Stimulated activated CD4-positive, alpha-beta T cell treated with anti-CD3 and anti-CD28 coated beads, Interleukin-2, amount 100 ng/mL, for 4 hours (primary cell): ENCODE measurements around the gene MKS1.

Source experiments
- DNase-seq: peaks from one replicate; pipeline ENCODE4 v3.0.0-alpha.2; 2020; ENCODE audit warnings: low read depth

Gene MKS1

GRCh38 chr17:58200024-58200633, 18.9 kb downstream of the MKS1 start:
- peak; percentile 36 for DNase-seq

DNA sequence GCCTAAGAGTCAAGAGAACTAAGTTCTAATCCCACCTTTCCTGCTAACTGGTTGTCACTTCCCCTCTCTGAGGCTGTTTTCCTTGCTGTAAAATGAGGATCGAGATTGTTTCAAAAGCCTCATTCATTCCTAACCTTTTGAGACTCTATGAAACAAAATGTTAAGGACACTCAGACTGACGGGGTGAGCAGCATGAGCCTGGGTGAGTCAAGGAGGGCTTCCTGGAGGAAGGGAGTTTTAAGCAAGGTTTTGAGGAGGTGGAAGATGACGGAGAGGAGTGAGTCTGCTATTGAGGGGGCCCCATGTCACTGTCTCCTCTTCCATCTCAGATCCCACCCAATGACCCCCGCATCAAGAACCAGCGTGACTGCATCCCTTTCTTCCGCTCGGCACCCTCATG, 22.4 kb downstream of the MKS1 start:
- no peak for DNase-seq

GRCh38 chr17:58195518-58196123, 23.4 kb downstream of the MKS1 start:
- DNase-seq = no peak

DNA sequence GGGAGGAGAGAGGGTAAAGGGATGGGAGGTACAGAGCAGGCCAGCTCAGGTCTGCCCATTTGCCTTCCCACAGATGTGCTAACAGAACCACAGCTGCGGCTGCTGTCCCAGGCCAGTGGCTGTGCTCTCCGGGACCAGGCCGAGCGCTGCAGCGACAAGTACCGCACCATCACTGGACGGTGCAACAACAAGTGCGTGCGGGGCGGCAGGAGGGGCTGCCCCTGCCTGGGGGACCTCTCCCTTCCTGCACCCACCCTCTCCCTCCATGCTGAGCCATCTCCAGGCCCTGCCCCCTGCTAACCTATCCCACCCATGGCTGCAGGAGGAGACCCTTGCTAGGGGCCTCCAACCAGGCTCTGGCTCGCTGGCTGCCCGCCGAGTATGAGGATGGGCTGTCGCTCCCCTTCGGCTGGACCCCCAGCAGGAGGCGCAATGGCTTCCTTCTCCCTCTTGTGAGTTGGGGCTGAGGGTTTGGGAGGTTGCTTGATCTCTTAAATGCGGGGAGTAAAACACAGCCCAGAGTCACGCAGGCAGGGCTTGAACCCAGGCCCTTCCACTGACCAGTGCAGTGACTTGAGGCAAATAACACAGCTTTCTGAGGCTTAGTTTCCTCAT, 25.3 kb downstream of the MKS1 start:
- no peak for DNase-seq

- DNase-seq = no peak
Measured at GRCh38 chr17:58192612-58193011, 26.4 kb downstream of the MKS1 start, which contains the start of gene EPX. TSS of gene EPX (plus strand) at chr17:58192726. CDS start at chr17:58192847, 121 bp downstream.

GRCh38 chr17:58191241-58191896, 27.7 kb downstream of the MKS1 start:
- DNase-seq = no peak

- DNase-seq = no peak
Measured at GRCh38 chr17:58189436-58190146, 29.5 kb downstream of the MKS1 start.

DNA sequence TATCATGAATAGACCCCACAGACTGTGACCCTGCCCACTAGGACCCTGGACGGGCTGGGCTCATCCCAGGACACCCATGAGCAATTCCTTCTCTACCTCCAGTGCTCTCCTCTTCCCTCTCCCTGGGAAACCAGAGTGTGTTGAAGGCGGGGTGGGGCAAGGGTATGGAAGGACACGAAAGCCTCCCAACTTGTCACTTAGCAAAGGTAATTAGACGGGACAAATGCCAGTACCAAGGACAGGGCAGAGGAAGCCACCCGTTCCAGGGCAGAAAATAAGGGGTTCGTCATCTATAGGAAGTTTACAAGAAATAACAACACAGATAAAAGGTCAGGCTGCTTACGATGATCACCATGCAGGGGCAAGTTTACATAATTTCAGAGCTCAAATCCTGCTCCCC, 31.4 kb downstream of the MKS1 start:
- no peak for DNase-seq

DNA sequence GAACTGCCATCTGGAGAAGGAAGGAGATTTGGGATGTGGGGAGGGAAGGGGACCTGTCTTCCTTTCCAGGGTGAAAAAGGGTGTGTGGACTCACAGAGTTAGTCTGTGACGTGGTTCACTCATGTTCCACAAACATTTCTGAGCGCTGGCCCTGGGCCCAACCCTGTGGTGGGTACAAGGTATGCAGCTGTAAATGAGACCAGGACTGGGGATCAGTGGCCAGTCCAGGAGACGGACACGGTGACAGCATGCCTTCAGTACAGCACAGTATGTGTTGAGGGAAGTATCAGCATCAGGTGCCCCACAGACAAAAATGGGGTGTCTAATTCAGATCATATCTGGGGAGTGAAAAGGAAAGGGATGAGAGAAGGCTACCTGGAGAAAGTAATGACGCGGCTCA, 32.0 kb downstream of the MKS1 start:
- DNase-seq = no peak

DNA sequence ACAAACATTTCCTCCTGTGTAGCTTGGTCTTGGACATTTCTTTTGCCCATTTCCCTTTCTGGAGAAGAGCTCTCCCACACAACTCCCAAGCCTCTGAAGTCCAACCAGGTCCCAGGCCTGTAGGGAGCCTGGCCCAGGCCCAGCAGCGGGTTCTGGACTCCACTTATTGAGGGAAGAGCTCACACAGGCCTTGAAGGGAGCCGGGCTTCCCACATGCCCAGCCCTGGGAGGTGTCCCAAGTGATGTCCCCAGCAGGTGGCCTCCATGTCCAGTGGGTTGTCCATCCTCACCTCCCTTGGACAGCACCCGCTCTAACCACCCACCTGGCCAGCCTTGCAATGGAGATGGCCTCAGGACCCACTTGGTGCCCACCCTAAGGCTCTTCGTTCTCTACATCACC, 32.5 kb downstream of the MKS1 start:
- DNase-seq = no peak

DNA sequence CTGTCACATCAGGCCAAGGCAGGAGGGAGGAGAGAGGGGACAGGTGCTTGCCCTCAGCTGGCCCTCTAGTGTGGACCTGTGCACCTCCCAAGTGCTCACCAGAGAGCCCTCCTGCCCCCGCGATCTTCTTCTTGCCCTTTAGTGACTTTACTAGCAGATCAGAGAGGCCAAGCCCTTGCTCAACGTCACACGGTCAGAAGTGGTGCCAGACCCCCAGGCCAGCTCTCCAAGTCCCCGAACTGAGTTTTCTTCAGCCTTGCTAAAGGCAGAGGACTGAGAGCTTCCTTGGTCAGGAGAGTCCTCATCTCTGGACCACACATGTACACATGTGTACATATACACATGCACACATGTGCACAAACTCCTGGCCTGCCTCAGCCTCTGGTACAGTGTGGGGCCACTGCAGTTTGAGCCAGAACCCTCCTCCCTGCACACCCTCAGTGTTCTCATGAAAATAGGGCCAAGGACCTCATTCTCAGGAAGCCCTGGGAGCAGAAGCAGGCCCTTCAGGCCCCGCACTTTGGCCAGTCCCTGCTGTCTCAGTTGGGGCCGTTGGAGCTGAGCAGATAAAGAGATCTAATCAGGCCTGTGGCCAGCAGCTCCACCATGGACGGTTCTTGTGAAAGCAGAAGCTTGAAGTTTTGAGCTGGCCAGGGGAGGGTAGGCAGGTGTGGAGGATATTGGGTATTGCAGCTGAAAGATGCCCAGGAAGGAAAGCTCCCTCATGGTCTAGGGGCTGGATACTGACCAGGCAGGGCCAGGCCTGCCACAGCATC, 33.9 kb downstream of the MKS1 start:
- DNase-seq = no peak

- no peak for DNase-seq
Measured at GRCh38 chr17:58184308-58184985, 34.6 kb downstream of the MKS1 start.

DNA sequence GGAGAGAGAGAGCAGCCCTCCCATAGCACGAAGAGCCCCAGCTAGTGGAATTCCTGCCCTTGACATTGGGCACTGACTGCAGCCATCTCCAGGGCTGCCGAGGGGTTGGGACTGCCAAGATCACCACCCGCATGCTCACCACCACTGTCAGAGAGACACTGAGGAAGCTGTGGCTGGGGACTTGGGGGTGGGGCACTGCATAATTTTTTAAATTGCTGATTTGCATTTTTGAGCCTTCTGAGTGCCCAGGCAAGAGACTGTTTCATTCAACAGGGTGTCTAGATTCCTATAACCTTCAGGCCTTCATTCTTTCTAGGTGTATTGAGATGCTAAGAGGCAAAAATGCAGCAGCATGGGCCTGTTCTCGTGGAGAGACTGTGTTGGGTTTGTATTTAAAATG, 35.5 kb downstream of the MKS1 start:
- DNase-seq = no peak

DNA sequence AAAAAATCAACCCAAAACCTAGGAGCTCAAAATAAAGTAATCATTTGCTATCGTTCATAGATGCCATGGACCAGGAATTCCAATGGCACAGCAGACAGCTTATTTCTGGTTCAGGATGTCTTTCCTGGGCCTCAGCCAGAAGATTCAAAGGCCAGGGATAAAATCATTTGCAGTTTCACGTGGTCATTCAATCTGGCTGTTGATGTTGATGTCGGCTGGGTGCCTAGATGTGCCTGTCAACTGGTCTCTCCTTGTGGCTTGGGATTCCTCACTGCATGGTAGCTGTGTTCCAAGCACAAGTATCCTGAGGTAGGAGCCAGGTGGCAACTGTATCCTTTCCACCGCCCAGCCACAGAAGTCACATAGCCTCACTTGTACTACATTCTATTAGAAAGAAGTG, 37.3 kb downstream of the MKS1 start:
- no peak for DNase-seq

DNA sequence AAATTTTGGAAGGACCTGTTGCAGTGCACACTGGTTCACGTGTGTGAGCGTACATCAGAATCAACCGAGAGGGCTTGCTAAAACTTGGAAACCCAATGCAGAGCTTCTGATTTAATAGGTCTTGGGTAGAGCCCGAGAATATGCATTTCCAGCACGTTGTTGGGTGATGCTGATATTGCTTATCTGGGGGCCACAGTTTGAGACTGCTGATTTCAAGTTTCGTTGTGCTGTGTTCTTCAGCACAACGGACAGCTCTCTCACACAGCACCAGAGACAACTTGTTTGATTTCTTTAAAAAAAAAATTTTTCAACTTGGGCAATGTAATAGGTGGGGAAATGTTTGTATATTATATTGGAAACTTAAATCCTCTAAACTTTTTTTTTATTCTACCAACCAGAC, 42.9 kb downstream of the MKS1 start:
- DNase-seq = no peak

DNA sequence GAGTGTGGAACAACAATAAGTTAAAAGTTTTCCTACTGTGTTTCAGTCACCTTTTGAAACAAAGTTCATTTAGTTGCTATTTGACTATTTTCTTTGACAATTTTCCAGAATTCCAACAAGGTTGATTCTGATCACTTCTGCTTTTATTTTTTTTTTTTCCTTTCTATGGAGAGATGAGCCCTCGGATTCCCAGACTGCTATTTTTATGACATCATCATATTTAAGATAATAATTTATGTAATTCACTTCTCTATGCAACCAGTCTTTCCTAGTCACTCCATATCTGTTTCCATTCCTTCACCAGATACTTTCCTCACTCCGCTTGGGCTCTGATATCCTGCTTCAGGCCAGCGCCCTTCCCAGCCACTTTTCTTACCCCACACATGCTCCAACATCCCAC, 44.2 kb downstream of the MKS1 start:
- no peak for DNase-seq

GRCh38 chr17:58172369-58173071, 46.5 kb downstream of the MKS1 start:
- no peak for DNase-seq

DNA sequence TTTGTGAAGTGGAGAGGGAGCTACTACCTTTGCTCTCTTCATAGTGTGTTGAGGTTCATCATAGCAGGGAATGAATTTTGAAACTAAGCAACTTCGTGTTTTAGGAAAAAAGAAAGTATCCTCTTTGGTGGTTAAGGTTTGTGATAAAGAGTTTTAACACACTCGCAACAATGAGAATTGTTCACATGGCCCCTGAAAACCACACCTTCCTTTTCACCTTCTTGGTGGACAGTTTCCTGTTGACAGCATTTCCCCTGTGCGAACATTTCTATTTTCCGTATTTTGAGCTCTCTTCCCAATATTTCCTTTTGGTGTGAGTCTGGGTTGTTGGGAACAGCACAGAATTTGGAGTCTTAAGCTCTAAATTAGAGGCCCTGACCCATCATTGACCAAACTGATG, 48.4 kb downstream of the MKS1 start:
- no peak for DNase-seq

GRCh38 chr17:58166682-58167081, 52.4 kb downstream of the MKS1 start, which contains the start of gene OR4D2:
TSS of gene OR4D2 (plus strand) at chr17:58166982. CDS start at chr17:58169656, 2,674 bp downstream.
- DNase-seq = no peak

DNA sequence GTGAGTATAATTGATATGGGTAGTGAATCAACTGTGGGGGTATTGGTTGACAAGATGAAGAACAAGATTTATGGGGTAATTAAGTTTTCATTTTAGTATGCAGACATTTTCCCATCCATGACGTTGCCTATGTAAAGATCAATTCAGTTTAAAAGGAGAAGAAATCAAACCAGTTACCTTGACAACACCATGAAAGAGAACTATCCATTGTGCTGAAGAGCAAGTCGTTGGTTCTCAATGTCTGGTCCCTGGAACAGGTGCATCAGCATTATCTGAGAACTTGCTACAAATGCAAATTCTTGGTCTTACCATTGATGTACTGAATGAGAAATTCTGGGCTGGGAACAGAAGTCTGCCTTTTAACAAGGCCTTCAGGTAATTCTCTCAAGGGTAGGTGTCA, 53.1 kb downstream of the MKS1 start:
- no peak for DNase-seq
